PC-3 (cell line): ENCODE measurements around the gene SLC22A6. TPM values are rescaled to one million over a fixed set of nuclear protein-coding genes. Genes with fewer than 3 reads are reported as not detected.
A peak's percentile ranks its signal among the peaks of the same experiment; 100 is the strongest.

ENCODE experiments used
- ATAC-seq: fragments of 200-7000 bp; cut with Tn5 transposase; 2 replicates; pipeline ENCODE4 v1.9.1; 2020; ENCODE audit warnings: mild to moderate bottlenecking, moderate library complexity
- Bru-seq: library from RNA; stranded (reverse); fragments of 400-500 nt; gene quantifications from one replicate; lab custom pipeline; 2021; lab: Mats Ljungman, UMichigan
- BruChase-seq, 2 experiments: library from RNA; stranded (reverse); fragments of 400-500 nt; gene quantifications; one replicate each; lab custom pipeline; 2021; lab: Mats Ljungman, UMichigan
- BruUV-seq: library from RNA; stranded (reverse); fragments of 400-500 nt; replicated peaks from 2 replicates; lab custom pipeline; 2021; lab: Mats Ljungman, UMichigan
- CTCF ChIA-PET: fragments of 300-600 bp; sonication (Branson Sonifier 250); formaldehyde crosslinking; loops from one replicate; lab custom pipeline; 2022; ENCODE audit warnings: antibody characterized with exemption; lab: Charles Lee
- POLR2A ChIA-PET: fragments of 300-600 bp; sonication (Branson Sonifier 250); formaldehyde crosslinking; loops from one replicate; lab custom pipeline; 2022; ENCODE audit warnings: antibody characterized with exemption; ENCODE audit not compliant: unreplicated experiment; lab: Charles Lee
- DNase-seq: peaks from one replicate; pipeline ENCODE4 v3.0.0-alpha.2; 2015
- H2AFZ ChIP-seq: fragments of 300-600 bp; sonication (generic); 2 replicates; pipeline ENCODE4 v1.6.0; 2016; ENCODE audit warnings: antibody characterized with exemption, low read length
- H3F3A ChIP-seq: fragments of 300-600 bp; sonication (generic); one replicate; pipeline ENCODE4 v1.6.0; 2017; ENCODE audit warnings: antibody characterized with exemption, low read length, control low read depth, mild to moderate bottlenecking; ENCODE audit not compliant: unreplicated experiment
- H3K27ac ChIP-seq: fragments of 300-600 bp; sonication (generic); 2 replicates; pipeline ENCODE4 v1.5.1; 2016; ENCODE audit warnings: mild to moderate bottlenecking, low read length
- H3K27me3 ChIP-seq: fragments of 300-600 bp; sonication (generic); 2 replicates; pipeline ENCODE4 v1.6.1; 2016; ENCODE audit warnings: low read length, mixed read lengths
- H3K36me3 ChIP-seq: fragments of 300-600 bp; sonication (generic); 2 replicates; pipeline ENCODE4 v1.6.1; 2016; ENCODE audit warnings: low read depth, mixed run types, low read length, mixed read lengths
- H3K4me1 ChIP-seq: fragments of 300-600 bp; sonication (generic); 2 replicates; pipeline ENCODE4 v1.5.1; 2016; ENCODE audit warnings: low read length; ENCODE audit not compliant: insufficient read depth
- H3K4me2 ChIP-seq: fragments of 300-600 bp; sonication (generic); 2 replicates; pipeline ENCODE4 v1.6.0; 2016; ENCODE audit warnings: low read length
- H3K4me3 ChIP-seq: fragments of 300-600 bp; sonication (generic); 2 replicates; pipeline ENCODE4 v1.5.1; 2016; ENCODE audit warnings: mild to moderate bottlenecking, low read length, mixed read lengths
- H3K79me2 ChIP-seq: fragments of 300-600 bp; sonication (generic); 2 replicates; pipeline ENCODE4 v1.6.1; 2017; ENCODE audit warnings: low read length, mixed read lengths
- H3K9ac ChIP-seq: fragments of 300-600 bp; sonication (generic); 2 replicates; pipeline ENCODE4 v1.6.0; 2016; ENCODE audit warnings: mild to moderate bottlenecking, low read length
- H3K9me2 ChIP-seq: fragments of 300-600 bp; sonication (generic); replicated peaks from 2 replicates; pipeline ENCODE4 v1.6.1; 2016; ENCODE audit warnings: mixed run types, low read length, mixed read lengths
- H3K9me3 ChIP-seq: fragments of 300-600 bp; sonication (generic); 2 replicates; pipeline ENCODE4 v1.6.1; 2016; ENCODE audit warnings: low read length, mixed read lengths
- H4K20me1 ChIP-seq: fragments of 300-600 bp; sonication (generic); 2 replicates; pipeline ENCODE4 v1.6.1; 2016; ENCODE audit warnings: low read length, mixed read lengths
- EZH2 ChIP-seq: fragments of 300-600 bp; sonication (generic); IDR thresholded peaks from one replicate; pipeline ENCODE4 v1.6.1; 2017; ENCODE audit warnings: antibody characterized with exemption, mild to moderate bottlenecking, low read length; ENCODE audit not compliant: unreplicated experiment
- EZH2phosphoT487 ChIP-seq: fragments of 300-600 bp; sonication (generic); IDR thresholded peaks from 2 replicates; pipeline ENCODE4 v1.6.1; 2018; ENCODE audit warnings: mild to moderate bottlenecking, antibody characterized with exemption, low read length, borderline replicate concordance
- intact Hi-C: fragments of 100-400 bp; cut with micrococcal nuclease; formaldehyde crosslinking; loops from 2 replicates; pipeline ENCODE4 v1.9.0; 2023
- long read RNA-seq: library from polyadenylated mRNA; unstranded; transcript quantifications from one replicate; pipeline ENCODE4 v2.0.0, GENCODE V29; 2021; ENCODE audit not compliant: unreplicated experiment
- total RNA-seq: library from RNA; depleted of rRNA; stranded (reverse); fragments of >200 nt; gene quantifications from 2 replicates; pipeline ENCODE4 v1.2.3, GENCODE V29; 2014; rRNA removed
- TF ChIP-seq, protein P1 (sequence below): fragments of 300-600 bp; sonication (generic); conservative IDR thresholded peaks from 2 replicates; pipeline ENCODE4 v1.5.1; 2017; ENCODE audit warnings: antibody characterized with exemption, low read depth, mild to moderate bottlenecking, low read length

Gene SLC22A6, protein sequence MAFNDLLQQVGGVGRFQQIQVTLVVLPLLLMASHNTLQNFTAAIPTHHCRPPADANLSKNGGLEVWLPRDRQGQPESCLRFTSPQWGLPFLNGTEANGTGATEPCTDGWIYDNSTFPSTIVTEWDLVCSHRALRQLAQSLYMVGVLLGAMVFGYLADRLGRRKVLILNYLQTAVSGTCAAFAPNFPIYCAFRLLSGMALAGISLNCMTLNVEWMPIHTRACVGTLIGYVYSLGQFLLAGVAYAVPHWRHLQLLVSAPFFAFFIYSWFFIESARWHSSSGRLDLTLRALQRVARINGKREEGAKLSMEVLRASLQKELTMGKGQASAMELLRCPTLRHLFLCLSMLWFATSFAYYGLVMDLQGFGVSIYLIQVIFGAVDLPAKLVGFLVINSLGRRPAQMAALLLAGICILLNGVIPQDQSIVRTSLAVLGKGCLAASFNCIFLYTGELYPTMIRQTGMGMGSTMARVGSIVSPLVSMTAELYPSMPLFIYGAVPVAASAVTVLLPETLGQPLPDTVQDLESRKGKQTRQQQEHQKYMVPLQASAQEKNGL
- total RNA-seq (not detected in 2 replicates), Bru-seq, nascent RNA (not detected), BruChase-seq, experiment 1, labeled RNA remaining after a 6-hour chase (not detected), BruChase-seq, experiment 2, labeled RNA remaining after a 2-hour chase (percentile 11 among the genes with signal in this experiment)
- long read RNA-seq = 0 reads

DNA sequence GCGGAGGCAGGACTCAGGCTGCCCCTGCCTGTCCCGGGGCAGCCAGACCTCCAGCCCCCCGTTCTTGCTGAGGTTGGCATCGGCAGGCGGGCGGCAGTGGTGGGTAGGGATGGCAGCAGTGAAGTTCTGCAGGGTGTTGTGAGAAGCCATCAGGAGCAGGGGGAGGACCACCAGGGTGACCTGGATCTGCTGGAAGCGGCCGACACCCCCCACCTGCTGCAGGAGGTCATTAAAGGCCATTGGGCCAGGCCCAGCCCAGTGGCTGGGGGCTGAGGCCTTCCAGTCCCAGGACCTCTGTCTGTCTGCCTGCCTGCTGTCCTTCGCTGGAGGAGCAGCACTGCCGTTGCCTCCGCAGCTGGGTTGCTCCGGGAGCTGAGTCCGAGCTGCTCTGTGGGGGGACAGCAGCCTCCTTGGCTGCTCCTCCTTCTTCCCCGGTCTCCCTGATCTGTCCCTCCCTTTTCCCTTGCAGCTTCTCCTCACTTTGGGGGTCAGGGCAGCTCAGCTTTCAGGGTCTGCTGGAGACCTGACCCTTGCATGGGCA lies at the start of gene SLC22A6:
SLC22A6 (minus strand) TSS at position 517 of the 541 bp plus-strand sequence; CDS start at position 240, 277 bp downstream.
- H3F3A ChIP-seq = no peaks in the 10 kb centered on the region
- H3K9ac ChIP-seq = no peak within 1 kb of the TSS
- ATAC-seq = no peak
- H3K79me2 ChIP-seq = no peaks in the 10 kb centered on the region
- peaks cover 56% of the 10 kb centered on the region for H3K27me3 ChIP-seq
- no peaks in the 10 kb centered on the region for H3K9me2 ChIP-seq
- no peaks in the 10 kb centered on the region for H3K9me3 ChIP-seq
- no TSS peak for BruUV-seq
- no peak for DNase-seq
- H3K27ac ChIP-seq = no peak within 1 kb of the TSS
- no peaks in the 10 kb centered on the region for H4K20me1 ChIP-seq
- H2AFZ ChIP-seq = no peak within 1 kb of the TSS
- H3K36me3 ChIP-seq = no peaks in the 10 kb centered on the region
- CTCF ChIA-PET = no interaction called here
- no peak within 1 kb of the TSS for H3K4me3 ChIP-seq
- H3K4me2 ChIP-seq = no peak within 1 kb of the TSS
- TF ChIP-seq EZH2phosphoT487 = no peak
- TF ChIP-seq, protein P1, sequence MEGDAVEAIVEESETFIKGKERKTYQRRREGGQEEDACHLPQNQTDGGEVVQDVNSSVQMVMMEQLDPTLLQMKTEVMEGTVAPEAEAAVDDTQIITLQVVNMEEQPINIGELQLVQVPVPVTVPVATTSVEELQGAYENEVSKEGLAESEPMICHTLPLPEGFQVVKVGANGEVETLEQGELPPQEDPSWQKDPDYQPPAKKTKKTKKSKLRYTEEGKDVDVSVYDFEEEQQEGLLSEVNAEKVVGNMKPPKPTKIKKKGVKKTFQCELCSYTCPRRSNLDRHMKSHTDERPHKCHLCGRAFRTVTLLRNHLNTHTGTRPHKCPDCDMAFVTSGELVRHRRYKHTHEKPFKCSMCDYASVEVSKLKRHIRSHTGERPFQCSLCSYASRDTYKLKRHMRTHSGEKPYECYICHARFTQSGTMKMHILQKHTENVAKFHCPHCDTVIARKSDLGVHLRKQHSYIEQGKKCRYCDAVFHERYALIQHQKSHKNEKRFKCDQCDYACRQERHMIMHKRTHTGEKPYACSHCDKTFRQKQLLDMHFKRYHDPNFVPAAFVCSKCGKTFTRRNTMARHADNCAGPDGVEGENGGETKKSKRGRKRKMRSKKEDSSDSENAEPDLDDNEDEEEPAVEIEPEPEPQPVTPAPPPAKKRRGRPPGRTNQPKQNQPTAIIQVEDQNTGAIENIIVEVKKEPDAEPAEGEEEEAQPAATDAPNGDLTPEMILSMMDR = no peak
- no peak for TF ChIP-seq EZH2
- POLR2A ChIA-PET = no interaction called here
- intact Hi-C loops = no loop called here
- H3K4me1 ChIP-seq = no peaks in the 10 kb centered on the region

DNA sequence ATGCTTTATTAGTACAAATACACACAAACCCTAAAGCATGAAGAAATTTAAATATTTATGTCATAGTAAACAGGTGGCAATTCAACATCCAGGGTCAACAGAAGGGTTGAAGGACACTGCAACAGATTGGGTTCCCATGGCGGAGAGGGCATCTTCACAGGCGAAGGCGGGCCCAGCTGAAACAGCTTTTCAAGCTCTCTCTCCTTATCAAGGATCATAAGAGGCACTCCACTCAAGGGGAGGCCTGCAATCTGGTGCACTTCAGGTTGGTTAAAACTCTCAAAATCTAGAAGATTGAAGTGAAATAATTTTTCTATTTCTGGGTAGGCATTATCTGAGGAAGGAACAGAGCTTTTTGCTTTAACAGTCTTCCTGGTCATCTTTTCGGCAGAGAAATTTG lies 47.7 kb upstream of the SLC22A6 start:
- intact Hi-C loops = no loop called here
- ChIA-PET CTCF (no interaction called here), POLR2A (no interaction called here)
- no peaks in the 10 kb centered on the region for H3K9me3 ChIP-seq
- no peaks in the 10 kb centered on the region for H3K79me2 ChIP-seq
- no peaks in the 10 kb centered on the region for H3K9me2 ChIP-seq
- no peaks in the 10 kb centered on the region for H3K4me1 ChIP-seq
- H3F3A ChIP-seq = no peaks in the 10 kb centered on the region
- no peak overlapping the region for H3K27ac ChIP-seq
- no peak overlapping the region for H3K9ac ChIP-seq
- H3K4me2 ChIP-seq = no peak overlapping the region
- no TSS peak for BruUV-seq
- TF ChIP-seq EZH2 (no peak), EZH2phosphoT487 (no peak)
- TF ChIP-seq, protein P1 = no peak
- no peak for DNase-seq
- no peak for ATAC-seq
- H4K20me1 ChIP-seq = no peaks in the 10 kb centered on the region
- peaks cover 44% of the 10 kb centered on the region for H3K27me3 ChIP-seq
- no peak overlapping the region for H2AFZ ChIP-seq
- H3K4me3 ChIP-seq = no peak overlapping the region
- no peaks in the 10 kb centered on the region for H3K36me3 ChIP-seq
